GM21360 (cell line): Measurements from ENCODE around the gene RNF227.

Experiments
- ATAC-seq: cut with Tn5 transposase; IDR thresholded peaks from one replicate; pipeline ENCODE4 v1.9.1; 2021; ENCODE audit warnings: mild to moderate bottlenecking, moderate library complexity; ENCODE audit not compliant: unreplicated experiment

The RNF227 gene

GRCh38 chr17:7930841-7931631 is 14.9 kb upstream of the RNF227 start:
- ATAC-seq: no peak

GRCh38 chr17:7929158-7930023 is 13.3 kb upstream of the RNF227 start, which contains the start of gene KCNAB3:
TSS of gene KCNAB3 (minus strand) at chr17:7929856. CDS start at chr17:7929435, 421 bp downstream.
- ATAC-seq: no peak

DNA sequence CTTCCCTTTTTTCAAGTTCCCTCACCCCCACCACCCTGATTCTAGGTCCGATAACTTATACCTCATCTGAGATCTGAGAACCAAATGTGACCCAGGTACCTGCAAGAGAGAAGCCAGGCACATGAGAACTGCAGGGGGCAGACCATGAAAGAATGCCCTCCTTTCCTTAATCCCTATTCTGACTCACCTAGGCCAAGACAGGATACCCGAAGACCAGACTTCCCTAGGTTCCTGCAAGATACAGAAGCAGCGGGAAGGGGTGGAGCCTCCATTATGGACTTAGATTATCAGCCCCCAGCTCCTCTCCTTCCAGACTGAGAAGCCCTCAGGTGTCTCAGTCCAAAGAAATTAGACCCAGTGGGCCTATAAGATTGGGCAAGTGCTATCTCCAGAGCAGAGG is 11.5 kb upstream of the RNF227 start:
- no peak for ATAC-seq

- no peak for ATAC-seq
Observed at GRCh38 chr17:7922845-7923628, 6.9 kb upstream of the RNF227 start.

GRCh38 chr17:7922269-7922844 is 6.3 kb upstream of the RNF227 start:
- ATAC-seq: no peak

- no peak for ATAC-seq
Observed at GRCh38 chr17:7916808-7917207, 719 bp upstream of the RNF227 start.

GRCh38 chr17:7916385-7916682 is 245 bp upstream of the RNF227 start:
- ATAC-seq: no peak

DNA sequence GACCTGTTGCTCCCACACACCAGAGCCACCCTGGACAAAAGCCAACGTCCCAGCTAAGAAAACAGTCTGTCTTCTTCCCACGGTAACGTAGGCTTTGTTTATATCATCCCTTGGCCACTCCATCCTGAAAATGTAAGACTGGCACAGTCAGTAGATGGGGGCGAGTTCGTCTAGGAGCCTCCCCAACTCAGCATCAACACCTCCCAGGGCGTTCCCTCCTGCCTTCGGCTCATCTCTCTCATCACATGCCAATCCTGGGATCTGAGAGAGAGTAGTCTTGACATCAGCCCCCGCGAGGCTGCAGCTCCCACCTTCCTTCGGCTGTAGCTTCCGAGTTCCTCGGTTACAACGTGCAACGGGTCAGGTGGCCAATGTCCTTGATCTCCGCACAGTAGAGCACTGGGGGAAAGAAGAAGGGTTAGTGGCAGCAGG is 894 bp downstream of the RNF227 start:
- ATAC-seq: no peak

DNA sequence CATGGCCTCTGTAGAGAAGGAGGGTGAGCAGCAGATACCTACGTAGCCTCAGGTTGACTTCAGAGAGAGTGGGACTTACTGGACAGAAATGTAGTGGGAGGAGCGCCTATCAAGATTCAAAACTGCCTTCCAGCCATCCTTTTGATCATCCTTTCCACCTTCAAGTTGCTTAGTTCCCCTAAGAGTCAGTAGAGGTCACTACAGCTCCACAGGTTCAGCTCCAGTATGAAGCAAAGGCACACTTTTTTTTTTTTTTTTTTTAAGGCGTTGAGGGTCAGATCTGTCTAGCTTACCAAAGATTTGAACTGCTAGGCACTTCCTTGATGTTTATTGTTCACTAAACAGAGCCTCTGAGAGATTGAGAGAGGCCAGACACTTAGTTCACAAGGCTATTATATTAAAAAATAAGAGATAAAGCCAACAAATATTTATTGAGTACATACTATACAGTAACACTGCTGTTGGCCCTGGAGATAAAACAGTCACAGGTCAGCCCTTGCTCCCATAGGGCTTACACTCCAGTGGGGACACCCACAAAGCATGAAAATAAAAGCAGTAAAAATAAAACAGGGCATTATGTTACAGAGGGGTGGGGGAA is 3.1 kb downstream of the RNF227 start:
- no peak for ATAC-seq

GRCh38 chr17:7911116-7911515 is 5.0 kb downstream of the RNF227 start:
- ATAC-seq: no peak

GRCh38 chr17:7910711-7911110 is 5.4 kb downstream of the RNF227 start:
- no peak for ATAC-seq

DNA sequence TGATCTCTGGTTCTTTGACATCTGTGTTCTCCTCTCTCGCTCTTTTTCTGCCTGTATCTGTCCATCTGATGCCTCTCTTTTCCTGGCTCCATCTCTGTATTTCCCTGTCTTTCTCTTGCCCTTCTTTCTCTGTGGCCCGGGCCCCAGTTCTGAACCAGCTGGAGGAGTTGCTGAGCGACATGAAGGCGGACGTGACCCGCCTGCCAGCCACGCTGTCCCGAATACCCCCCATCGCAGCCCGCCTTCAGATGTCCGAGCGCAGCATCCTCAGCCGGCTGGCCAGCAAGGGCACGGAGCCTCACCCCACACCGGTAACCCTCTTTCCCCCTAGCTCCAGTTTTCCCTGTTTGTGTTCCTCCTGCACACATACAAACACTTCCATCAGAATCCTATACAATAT is 5.8 kb downstream of the RNF227 start:
- no peak for ATAC-seq

DNA sequence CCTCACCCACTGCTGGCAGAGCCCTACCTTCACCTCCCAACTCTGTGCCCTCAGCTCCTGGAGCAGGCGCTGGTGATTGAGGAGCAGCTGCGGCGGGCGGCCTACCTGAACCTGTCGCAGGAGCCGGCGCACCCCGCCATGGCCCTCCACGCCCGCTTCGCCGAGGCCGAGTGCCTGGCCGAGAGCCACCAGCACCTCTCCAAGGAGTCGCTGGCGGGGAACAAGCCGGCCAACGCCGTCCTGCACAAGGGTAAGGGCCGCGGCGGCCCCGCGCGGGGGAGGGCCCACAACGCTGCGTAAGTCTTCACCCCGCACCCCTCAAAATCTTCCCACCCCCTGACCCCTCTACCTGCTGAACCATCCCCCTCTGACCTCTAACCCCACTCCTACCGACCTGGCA is 7.0 kb downstream of the RNF227 start:
- ATAC-seq: no peak

DNA sequence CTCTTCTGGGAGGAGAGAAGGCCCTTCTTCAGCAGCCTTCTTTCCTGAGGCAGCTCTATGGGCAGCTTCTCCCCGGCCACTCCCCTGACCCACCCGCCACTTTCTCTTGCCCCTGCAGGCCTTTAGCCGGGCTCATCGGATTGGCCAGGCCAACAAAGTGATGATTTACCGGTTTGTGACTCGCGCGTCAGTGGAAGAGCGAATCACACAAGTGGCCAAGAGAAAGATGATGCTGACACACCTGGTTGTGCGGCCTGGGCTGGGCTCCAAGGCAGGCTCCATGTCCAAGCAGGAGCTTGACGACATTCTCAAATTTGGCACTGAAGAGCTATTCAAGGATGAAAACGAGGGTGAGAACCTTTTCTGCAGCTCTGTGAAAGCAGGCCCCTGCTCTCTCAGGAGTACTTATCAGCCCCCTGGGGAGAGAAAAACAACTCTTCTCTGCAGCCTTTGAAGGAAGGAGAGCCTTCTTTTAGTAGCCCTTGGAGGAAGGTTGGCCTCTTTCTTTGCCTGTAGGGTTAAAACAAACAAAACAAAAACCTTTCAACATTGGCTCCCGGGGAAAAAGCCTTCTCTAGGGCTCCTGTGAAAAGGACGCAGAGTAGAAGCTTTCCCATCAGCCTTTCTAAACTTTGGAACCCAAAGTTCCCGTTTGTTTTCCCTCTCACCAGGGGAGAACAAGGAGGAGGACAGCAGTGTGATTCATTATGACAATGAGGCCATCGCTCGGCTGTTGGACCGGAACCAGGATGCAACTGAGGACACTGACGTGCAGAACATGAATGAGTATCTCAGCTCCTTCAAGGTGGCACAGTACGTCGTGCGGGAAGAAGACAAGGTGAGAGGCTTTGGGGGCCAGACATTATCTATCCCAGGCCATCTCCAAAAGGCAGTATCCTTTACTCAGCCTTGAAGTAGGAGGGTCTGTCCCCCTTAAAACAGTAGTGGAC is 12.7 kb downstream of the RNF227 start:
- ATAC-seq: no peak

GRCh38 chr17:7897773-7898172 is 18.3 kb downstream of the RNF227 start:
- ATAC-seq: no peak

DNA sequence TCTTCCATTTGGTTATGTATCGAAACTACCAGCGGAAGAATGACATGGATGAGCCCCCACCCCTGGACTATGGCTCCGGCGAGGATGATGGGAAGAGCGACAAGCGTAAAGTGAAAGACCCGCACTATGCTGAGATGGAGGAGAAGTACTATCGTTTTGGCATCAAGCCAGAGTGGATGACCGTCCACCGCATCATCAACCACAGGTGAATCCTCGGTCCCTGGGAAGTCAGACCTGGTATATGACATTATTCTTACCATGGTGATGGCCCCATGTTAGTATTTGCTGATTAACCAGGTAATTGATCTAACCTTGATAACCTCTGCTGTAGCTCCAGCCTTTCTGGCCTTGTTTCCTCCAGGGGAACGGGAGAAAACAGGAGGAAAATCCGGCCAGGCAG is 19.0 kb downstream of the RNF227 start:
- no peak for ATAC-seq

DNA sequence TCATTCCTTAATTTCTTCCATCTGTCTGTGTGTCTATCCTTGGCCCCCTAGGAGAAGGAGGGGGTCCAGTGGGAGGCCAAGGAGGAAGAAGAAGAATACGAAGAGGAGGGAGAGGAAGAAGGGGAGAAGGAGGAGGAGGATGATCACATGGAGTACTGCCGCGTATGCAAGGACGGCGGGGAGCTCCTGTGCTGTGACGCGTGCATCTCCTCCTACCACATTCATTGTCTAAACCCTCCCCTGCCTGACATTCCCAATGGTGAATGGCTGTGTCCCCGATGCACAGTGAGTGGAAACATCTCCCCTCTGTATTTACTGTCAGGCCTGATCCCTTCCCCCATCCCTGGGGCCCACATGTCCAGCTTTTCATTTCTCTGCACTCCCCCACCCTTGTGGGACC is 21.2 kb downstream of the RNF227 start:
- ATAC-seq: no peak

DNA sequence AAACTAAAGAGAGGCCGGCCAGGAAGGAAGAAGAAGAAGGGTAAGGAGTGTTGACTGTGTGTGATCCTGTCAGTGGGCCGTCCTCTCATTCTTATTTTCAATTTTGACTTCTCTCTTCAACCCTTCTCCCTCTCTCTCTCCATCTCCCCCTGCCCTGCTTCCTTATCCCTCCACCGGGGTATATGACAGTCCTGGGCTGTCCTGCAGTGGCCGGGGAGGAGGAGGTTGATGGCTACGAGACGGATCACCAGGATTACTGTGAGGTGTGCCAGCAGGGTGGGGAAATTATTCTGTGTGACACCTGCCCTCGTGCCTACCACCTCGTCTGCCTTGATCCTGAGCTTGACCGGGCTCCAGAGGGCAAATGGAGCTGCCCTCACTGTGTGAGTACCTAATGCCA is 21.9 kb downstream of the RNF227 start:
- ATAC-seq: no peak

DNA sequence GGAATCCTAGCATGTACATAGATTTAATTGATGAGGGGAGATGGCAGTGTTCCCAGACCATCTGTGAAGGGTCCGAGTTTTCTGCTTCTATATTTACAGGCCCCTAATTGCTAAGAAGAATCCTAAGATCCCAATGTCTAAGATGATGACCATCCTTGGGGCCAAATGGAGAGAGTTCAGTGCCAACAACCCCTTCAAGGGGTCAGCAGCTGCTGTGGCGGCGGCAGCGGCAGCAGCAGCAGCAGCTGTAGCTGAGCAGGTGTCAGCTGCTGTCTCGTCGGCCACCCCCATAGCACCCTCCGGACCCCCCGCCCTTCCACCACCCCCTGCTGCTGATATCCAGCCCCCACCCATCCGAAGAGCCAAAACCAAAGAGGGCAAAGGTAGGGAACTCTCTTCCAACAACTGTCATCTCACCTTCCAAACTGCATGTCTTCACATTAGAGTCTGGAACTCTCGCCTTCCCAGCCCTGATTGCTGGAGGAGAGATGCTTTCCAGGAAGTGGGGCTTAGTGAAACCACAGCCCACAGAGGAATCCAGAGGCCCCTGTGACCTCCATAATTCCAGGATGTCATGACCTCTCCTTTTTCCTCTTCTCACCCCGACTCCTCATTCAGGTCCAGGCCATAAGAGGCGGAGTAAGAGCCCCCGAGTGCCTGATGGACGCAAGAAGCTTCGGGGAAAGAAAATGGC is 22.8 kb downstream of the RNF227 start:
- no peak for ATAC-seq
